ENCODE measurements around the gene PIH1D1.

Gene PIH1D1

GRCh38 chr19:49415102-49415809, 36.4 kb downstream of the PIH1D1 start:
- DNase-seq, result no peak

GRCh38 chr19:49414256-49414655, 37.4 kb downstream of the PIH1D1 start:
- DNase-seq, result no peak

GRCh38 chr19:49413348-49413747, 38.3 kb downstream of the PIH1D1 start:
- DNase-seq, result no peak

- no peak for DNase-seq
Observed at GRCh38 chr19:49411681-49412326, 39.8 kb downstream of the PIH1D1 start.

GRCh38 chr19:49409441-49410029, 42.1 kb downstream of the PIH1D1 start:
- DNase-seq, result peak; percentile 40

GRCh38 chr19:49408816-49409440, 42.7 kb downstream of the PIH1D1 start:
- no peak for DNase-seq

- DNase-seq, result no peak
Observed at GRCh38 chr19:49407482-49408015, 44.1 kb downstream of the PIH1D1 start.

GRCh38 chr19:49407079-49407478, 44.5 kb downstream of the PIH1D1 start:
- DNase-seq, result no peak

- DNase-seq, result no peak
Observed at GRCh38 chr19:49403404-49404187, 48.0 kb downstream of the PIH1D1 start.

- no peak for DNase-seq
Observed at GRCh38 chr19:49400029-49400428, 51.6 kb downstream of the PIH1D1 start.

- no peak for DNase-seq
Observed at GRCh38 chr19:49398931-49399330, 52.7 kb downstream of the PIH1D1 start.

GRCh38 chr19:49398001-49398615, 53.5 kb downstream of the PIH1D1 start:
- no peak for DNase-seq

GRCh38 chr19:49396738-49397505, 54.7 kb downstream of the PIH1D1 start:
- no peak for DNase-seq

All from CD4-positive, alpha-beta T cell treated with Interleukin-21 for 1 hour (primary cell).